Measurements from ENCODE around the gene MEIS1. TPM values are rescaled to one million over a fixed set of nuclear protein-coding genes. Genes with fewer than 3 reads are reported as not detected.

Gene MEIS1
- total and polyA plus RNA-seq, 2 of the 8 experiments (the other 6 are each of a cell fraction or from before 2014, with no cell fraction given): 0.17 to 1.2 TPM

DNA sequence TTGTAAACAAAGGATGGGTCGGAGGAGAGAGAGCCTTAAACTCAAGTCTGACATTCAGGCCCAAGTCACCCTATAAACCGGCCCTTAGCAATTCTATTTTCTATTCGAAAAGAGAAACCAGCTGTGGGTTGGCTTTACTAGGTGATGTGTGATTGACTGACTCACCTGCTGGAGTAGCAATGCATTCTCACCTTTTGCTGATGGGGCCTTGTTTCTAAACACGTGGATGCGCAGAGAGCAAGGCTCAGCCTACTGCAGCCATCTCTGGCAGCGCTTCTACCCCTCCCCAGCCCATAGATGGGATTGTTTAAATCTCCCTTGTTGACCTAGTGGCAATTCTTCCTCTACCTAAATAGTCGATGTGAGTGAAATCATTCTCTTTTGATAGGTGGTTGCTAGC lies 138.5 kb downstream of the MEIS1 start (continued):
- TF ChIP-seq GTF2F1 (IDR thresholded peaks at IDR 0.05; ENCODE audit: borderline replicate concordance, low read depth, low read length) (no peak), RAD21 (IDR thresholded peaks at IDR 0.05 in 1 of 2, conservative IDR thresholded peaks at IDR 0.05 in 1 of 2; ENCODE audit: low read depth in 2 of 2, low read length in 2 of 2) (peak; percentile 15 to 30; a peak in 3 of 4 replicates), EZH2 (IDR thresholded peaks at IDR 0.05; ENCODE audit: low read depth, low read length, severe bottlenecking) (no peak), HDAC2 (IDR thresholded peaks at IDR 0.05; ENCODE audit: borderline replicate concordance in 1 of 2, low read depth in 2 of 2, low read length in 2 of 2) (0 out of 4 replicates have a peak, but pooled peaks of 1 of the 2 experiments have one; percentile 28)

All from H1 (cell line).